ENCODE results near the gene SH3TC2. TPM values are rescaled to one million over a fixed set of nuclear protein-coding genes. Genes with fewer than 3 reads are reported as not detected.

SH3TC2 gene
- total RNA-seq, 1 experiment from 2014 or later, result 32.0 TPM

DNA sequence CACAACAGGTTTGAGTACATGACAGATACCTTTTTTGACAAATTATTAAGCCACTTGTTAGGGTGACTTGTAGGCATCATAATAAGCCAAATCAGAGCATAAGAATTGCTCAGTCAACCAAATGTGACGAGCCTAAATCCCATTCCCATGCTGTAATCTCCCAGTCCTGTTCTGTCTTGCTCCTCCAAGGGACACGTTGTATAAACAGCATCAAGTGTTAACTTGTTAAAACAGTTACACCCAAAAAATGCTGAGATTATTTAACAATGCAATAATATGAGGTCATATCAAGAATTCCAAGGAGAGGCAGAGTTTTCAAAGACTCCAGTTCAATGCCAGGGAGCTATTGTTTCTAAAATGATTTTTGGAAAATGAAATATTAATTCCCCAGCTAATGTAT is 76.2 kb downstream of the SH3TC2 start:
- H3K27ac ChIP-seq (ENCODE audit: low read length), result peak overlapping the region; percentile 87
- no peak for ATAC-seq
- BruUV-seq (replicated peaks), result no TSS peak
- H3F3A ChIP-seq (ENCODE audit: low read length, unreplicated experiment), result peaks cover 9% of the 10 kb centered on the region
- H3K9ac ChIP-seq (ENCODE audit: low read length), result 0 out of 2 replicates have a peak overlapping the region, but pooled peaks have one; percentile 0
- peaks cover 59% of the 10 kb centered on the region for H3K4me1 ChIP-seq (ENCODE audit: insufficient read depth, low read length)
- no peak for TF ChIP-seq EZH2 (IDR thresholded peaks at IDR 0.05; ENCODE audit: low read length, unreplicated experiment)
- no peak for TF ChIP-seq CTCF (conservative IDR thresholded peaks at IDR 0.05; ENCODE audit: low read depth, low read length)
- TF ChIP-seq EZH2phosphoT487 (IDR thresholded peaks at IDR 0.05; ENCODE audit: borderline replicate concordance, low read length), result no peak
- ChIA-PET CTCF (interaction anchor here (0.6 to 1.0 kb wide), 2 partner anchors 167 to 245 kb away, joined by 3 to 6 read pairs; no protein-coding TSS in a partner anchor), POLR2A (ENCODE audit: unreplicated experiment) (interaction anchor here (0.6 kb wide), 1 partner anchor 21 kb away, joined by 3 read pairs; no protein-coding TSS in a partner anchor)
- no peaks in the 10 kb centered on the region for H3K9me3 ChIP-seq (ENCODE audit: low read length)
- H3K4me2 ChIP-seq (ENCODE audit: low read length), result no peak overlapping the region
- DNase-seq, result no peak
- H3K4me3 ChIP-seq (ENCODE audit: low read length), result no peak overlapping the region
- H3K27me3 ChIP-seq (ENCODE audit: low read length), result no peaks in the 10 kb centered on the region
- H3K9me2 ChIP-seq (replicated peaks; ENCODE audit: low read length), result no peaks in the 10 kb centered on the region
- H2AFZ ChIP-seq (ENCODE audit: low read length), result no peak overlapping the region
- no peaks in the 10 kb centered on the region for H3K79me2 ChIP-seq (ENCODE audit: low read length)
- no peaks in the 10 kb centered on the region for H4K20me1 ChIP-seq (ENCODE audit: low read length)
- no peaks in the 10 kb centered on the region for H3K36me3 ChIP-seq (ENCODE audit: low read depth, low read length)
- intact Hi-C loops (cut with micrococcal nuclease), result loop anchor here (2.0 kb wide), 1 partner anchor 14 kb away; no protein-coding TSS in a partner anchor

DNA sequence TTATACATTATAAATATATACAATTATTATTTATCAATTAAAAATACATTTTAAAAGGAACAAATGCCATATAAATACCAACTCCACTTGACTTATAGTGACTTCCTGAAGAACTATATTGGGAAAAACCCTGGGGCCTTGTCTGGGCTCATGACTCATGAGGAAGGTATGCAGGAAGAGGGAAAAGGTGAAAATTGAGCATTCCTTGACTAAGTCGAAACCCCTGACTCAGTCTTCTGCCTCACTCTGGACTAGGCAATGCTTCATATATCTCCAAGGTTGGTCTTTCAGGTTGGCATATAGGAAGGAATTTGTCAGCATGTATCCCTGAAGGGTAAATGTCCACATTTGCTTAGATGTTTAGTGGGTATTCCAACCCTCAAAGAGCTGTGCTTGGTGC is 78.5 kb downstream of the SH3TC2 start:
- Histone ChIP-seq H3K36me3 (ENCODE audit: low read depth, low read length) (no peaks in the 10 kb centered on the region), H4K20me1 (ENCODE audit: low read length) (no peaks in the 10 kb centered on the region), H3F3A (ENCODE audit: low read length, unreplicated experiment) (peaks cover 9% of the 10 kb centered on the region), H3K9me2 (replicated peaks; ENCODE audit: low read length) (no peaks in the 10 kb centered on the region), H3K79me2 (ENCODE audit: low read length) (no peaks in the 10 kb centered on the region), H3K4me1 (ENCODE audit: insufficient read depth, low read length) (peaks cover 63% of the 10 kb centered on the region), H3K27me3 (ENCODE audit: low read length) (no peaks in the 10 kb centered on the region), H3K27ac (ENCODE audit: low read length) (peak overlapping the region; percentile 87), H2AFZ (ENCODE audit: low read length) (no peak overlapping the region), H3K9me3 (ENCODE audit: low read length) (no peaks in the 10 kb centered on the region), H3K4me2 (ENCODE audit: low read length) (peak overlapping the region; percentile 56), H3K4me3 (ENCODE audit: low read length) (peak overlapping the region; percentile 2; the same call in 1 of the 2 replicates), H3K9ac (ENCODE audit: low read length) (peak overlapping the region; percentile 41)
- peak; percentile 85 for ATAC-seq
- ChIA-PET CTCF (interaction anchor here (0.6 to 1.6 kb wide), 3 partner anchors 27 to 195 kb away, joined by 3 to 9 read pairs (median 7); no protein-coding TSS in a partner anchor), POLR2A (ENCODE audit: unreplicated experiment) (no interaction called here)
- DNase-seq, result peak; percentile 100
- TF ChIP-seq EZH2 (IDR thresholded peaks at IDR 0.05; ENCODE audit: low read length, unreplicated experiment) (no peak), CTCF (conservative IDR thresholded peaks at IDR 0.05; ENCODE audit: low read depth, low read length) (no peak), EZH2phosphoT487 (IDR thresholded peaks at IDR 0.05; ENCODE audit: borderline replicate concordance, low read length) (no peak)
- intact Hi-C loops (cut with micrococcal nuclease), result no loop called here
- BruUV-seq (replicated peaks), result no TSS peak

- no TSS peak for BruUV-seq (replicated peaks)
- POLR2A ChIA-PET (ENCODE audit: unreplicated experiment), result interaction anchor here (0.9 kb wide), 1 partner anchor 11 kb away, joined by 4 read pairs; no protein-coding TSS in a partner anchor
- no peak overlapping the region for H3K9ac ChIP-seq (ENCODE audit: low read length)
Measured at GRCh38 chr5:148981353-148981752, 81.5 kb downstream of the SH3TC2 start.

More at GRCh38 chr5:148981353-148981752, 81.5 kb downstream of the SH3TC2 start:
- Histone ChIP-seq H3K27me3 (ENCODE audit: low read length) (no peaks in the 10 kb centered on the region), H3K79me2 (ENCODE audit: low read length) (no peaks in the 10 kb centered on the region), H2AFZ (ENCODE audit: low read length) (no peak overlapping the region), H3F3A (ENCODE audit: low read length, unreplicated experiment) (peaks cover 23% of the 10 kb centered on the region), H3K9me3 (ENCODE audit: low read length) (no peaks in the 10 kb centered on the region), H3K4me3 (ENCODE audit: low read length) (no peak overlapping the region), H3K9me2 (replicated peaks; ENCODE audit: low read length) (no peaks in the 10 kb centered on the region), H3K27ac (ENCODE audit: low read length) (no peak overlapping the region), H4K20me1 (ENCODE audit: low read length) (no peaks in the 10 kb centered on the region), H3K4me1 (ENCODE audit: insufficient read depth, low read length) (peaks cover 72% of the 10 kb centered on the region), H3K4me2 (ENCODE audit: low read length) (no peak overlapping the region), H3K36me3 (ENCODE audit: low read depth, low read length) (no peaks in the 10 kb centered on the region)
- CTCF ChIA-PET, result interaction anchor here (1.0 to 1.2 kb wide), 2 partner anchors 12 to 152 kb away, joined by 3 read pairs; no protein-coding TSS in a partner anchor
- DNase-seq (no peak), ATAC-seq (no peak)
- intact Hi-C loops (cut with micrococcal nuclease), result no loop called here
- no peak for TF ChIP-seq EZH2 (IDR thresholded peaks at IDR 0.05; ENCODE audit: low read length, unreplicated experiment)
- TF ChIP-seq CTCF (conservative IDR thresholded peaks at IDR 0.05; ENCODE audit: low read depth, low read length), result no peak
- no peak for TF ChIP-seq EZH2phosphoT487 (IDR thresholded peaks at IDR 0.05; ENCODE audit: borderline replicate concordance, low read length)
